Brain microvascular endothelial cell (primary cell): ENCODE data around the gene UROS.

Source experiments
- DNase-seq: peaks from one replicate; pipeline ENCODE4 v3.0.0-alpha.2; 2020
- H3K27ac ChIP-seq: fragments of 250-450 bp; sonication (Bioruptor Pico); 2 replicates; pipeline ENCODE4 v1.5.1; 2020; ENCODE audit warnings: mild to moderate bottlenecking, moderate library complexity
- H3K27me3 ChIP-seq: fragments of 250-450 bp; sonication (Bioruptor Pico); replicated peaks from 2 replicates; pipeline ENCODE4 v1.5.1; 2020; ENCODE audit warnings: mild to moderate bottlenecking
- H3K36me3 ChIP-seq: fragments of 250-450 bp; sonication (Bioruptor Pico); replicated peaks from 2 replicates; pipeline ENCODE4 v1.5.1; 2020; ENCODE audit warnings: mild to moderate bottlenecking
- H3K4me3 ChIP-seq: 2 replicates; pipeline ENCODE4 v1.5.1; 2011; ENCODE audit warnings: low read depth, mild to moderate bottlenecking, control low read depth, low read length, moderate library complexity
- in situ Hi-C: cut with HindIII; loops from 2 replicates; pipeline ENCODE4 v1.10.0; 2017; ENCODE audit warnings: low sequenced_read_pairs, low pct_ligation_motif_present
- TF ChIP-seq, protein P1 (sequence below): IDR thresholded peaks from 2 replicates; pipeline ENCODE4 v1.5.1; 2011; ENCODE audit warnings: low read depth, mild to moderate bottlenecking, moderate library complexity, low read length, control low read depth, inconsistent platforms; ENCODE audit errors: missing control alignments

Gene UROS

DNA sequence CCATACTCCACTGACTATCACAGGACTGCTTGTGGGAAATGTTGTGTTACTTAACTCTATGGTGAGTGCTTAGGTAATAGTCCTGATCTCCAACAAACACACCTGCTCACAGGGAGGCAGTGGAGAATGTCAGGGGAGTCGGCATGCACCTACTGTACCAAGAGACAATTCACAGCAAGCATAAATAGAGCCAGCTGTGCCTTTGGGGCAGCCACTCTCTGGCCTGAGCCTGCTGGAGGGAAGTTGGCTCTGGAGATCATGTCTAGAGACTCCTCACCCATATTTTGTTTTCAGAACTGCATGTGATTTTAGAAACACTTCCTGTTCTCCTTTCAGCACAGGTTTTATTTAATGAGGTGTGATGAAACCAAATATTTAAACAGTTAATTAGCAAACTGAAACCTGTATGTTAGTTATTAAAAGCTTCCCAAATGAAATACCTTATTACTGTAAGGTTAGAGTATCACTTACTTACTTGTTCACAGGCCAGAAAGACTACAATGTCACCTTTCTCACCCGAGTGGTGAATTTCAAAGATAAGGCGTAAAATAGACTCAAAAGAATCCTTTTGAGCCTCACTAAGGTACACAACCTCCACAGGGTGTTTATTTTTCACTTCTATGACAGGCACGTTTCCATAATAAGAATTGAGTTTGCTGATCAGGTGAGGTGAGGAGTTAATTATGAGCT, 36.2 kb upstream of the UROS start:
- no peak overlapping the region for H3K27ac ChIP-seq
- DNase-seq, result no peak
- TF ChIP-seq, protein P1, sequence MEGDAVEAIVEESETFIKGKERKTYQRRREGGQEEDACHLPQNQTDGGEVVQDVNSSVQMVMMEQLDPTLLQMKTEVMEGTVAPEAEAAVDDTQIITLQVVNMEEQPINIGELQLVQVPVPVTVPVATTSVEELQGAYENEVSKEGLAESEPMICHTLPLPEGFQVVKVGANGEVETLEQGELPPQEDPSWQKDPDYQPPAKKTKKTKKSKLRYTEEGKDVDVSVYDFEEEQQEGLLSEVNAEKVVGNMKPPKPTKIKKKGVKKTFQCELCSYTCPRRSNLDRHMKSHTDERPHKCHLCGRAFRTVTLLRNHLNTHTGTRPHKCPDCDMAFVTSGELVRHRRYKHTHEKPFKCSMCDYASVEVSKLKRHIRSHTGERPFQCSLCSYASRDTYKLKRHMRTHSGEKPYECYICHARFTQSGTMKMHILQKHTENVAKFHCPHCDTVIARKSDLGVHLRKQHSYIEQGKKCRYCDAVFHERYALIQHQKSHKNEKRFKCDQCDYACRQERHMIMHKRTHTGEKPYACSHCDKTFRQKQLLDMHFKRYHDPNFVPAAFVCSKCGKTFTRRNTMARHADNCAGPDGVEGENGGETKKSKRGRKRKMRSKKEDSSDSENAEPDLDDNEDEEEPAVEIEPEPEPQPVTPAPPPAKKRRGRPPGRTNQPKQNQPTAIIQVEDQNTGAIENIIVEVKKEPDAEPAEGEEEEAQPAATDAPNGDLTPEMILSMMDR, result no peak
- no peak overlapping the region for H3K4me3 ChIP-seq
- in situ Hi-C loops, result no loop called here
- H3K36me3 ChIP-seq, result peaks cover 7% of the 10 kb centered on the region
- no peaks in the 10 kb centered on the region for H3K27me3 ChIP-seq

DNA sequence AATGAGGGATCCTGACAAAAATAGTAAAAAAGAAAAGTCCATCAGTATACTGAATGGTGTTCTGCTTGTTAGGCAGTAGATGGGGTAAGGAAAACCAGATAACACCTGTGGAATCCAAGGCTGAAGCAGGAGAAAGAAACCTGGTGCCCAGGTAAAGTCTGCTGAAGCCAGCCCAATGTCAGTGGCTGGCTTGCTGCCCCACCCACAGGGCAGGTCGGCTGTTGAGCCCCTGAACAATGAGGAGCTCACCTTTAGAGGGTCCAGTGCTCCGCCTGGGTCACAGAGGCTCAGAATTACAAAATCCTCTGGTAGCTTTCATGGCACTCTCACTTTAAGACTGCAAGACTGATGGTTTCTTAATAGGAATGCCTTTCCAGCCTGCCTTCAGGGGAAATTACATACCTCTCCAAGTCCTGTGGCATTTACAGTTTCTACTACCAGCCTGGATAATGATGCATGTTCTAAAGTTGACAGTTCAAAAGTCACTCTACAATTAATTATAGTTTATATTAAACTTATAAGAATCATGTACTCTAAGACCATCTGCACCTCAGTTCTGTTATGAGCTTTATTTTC, 34.2 kb upstream of the UROS start:
- TF ChIP-seq, protein P1, result no peak
- H3K36me3 ChIP-seq, result peaks cover 12% of the 10 kb centered on the region
- H3K27me3 ChIP-seq, result no peaks in the 10 kb centered on the region
- no peak for DNase-seq
- no peak overlapping the region for H3K4me3 ChIP-seq
- in situ Hi-C loops, result no loop called here
- H3K27ac ChIP-seq, result no peak overlapping the region

DNA sequence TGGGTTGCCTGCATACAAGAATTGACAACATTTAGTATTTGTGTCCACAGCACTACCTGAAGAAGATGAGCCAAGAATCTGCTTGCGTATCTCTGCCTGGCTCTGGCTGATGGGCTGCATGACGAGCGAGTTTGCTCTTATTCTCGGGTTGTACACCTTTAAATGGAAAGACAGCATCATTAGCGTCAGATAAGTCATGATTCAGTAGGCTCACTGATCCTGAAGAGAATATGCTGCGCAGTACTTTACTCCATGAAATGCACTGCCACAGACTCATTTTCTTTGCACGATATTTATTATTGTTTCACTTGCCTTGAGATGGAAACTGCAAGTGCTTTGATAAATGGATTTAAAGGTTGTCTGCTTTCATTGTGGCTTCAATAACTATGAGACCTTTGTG, 29.4 kb upstream of the UROS start:
- no peak for DNase-seq
- TF ChIP-seq, protein P1, result no peak
- H3K27me3 ChIP-seq, result no peaks in the 10 kb centered on the region
- H3K36me3 ChIP-seq, result peaks cover 16% of the 10 kb centered on the region
- no peak overlapping the region for H3K4me3 ChIP-seq
- no peak overlapping the region for H3K27ac ChIP-seq
- in situ Hi-C loops, result no loop called here

DNA sequence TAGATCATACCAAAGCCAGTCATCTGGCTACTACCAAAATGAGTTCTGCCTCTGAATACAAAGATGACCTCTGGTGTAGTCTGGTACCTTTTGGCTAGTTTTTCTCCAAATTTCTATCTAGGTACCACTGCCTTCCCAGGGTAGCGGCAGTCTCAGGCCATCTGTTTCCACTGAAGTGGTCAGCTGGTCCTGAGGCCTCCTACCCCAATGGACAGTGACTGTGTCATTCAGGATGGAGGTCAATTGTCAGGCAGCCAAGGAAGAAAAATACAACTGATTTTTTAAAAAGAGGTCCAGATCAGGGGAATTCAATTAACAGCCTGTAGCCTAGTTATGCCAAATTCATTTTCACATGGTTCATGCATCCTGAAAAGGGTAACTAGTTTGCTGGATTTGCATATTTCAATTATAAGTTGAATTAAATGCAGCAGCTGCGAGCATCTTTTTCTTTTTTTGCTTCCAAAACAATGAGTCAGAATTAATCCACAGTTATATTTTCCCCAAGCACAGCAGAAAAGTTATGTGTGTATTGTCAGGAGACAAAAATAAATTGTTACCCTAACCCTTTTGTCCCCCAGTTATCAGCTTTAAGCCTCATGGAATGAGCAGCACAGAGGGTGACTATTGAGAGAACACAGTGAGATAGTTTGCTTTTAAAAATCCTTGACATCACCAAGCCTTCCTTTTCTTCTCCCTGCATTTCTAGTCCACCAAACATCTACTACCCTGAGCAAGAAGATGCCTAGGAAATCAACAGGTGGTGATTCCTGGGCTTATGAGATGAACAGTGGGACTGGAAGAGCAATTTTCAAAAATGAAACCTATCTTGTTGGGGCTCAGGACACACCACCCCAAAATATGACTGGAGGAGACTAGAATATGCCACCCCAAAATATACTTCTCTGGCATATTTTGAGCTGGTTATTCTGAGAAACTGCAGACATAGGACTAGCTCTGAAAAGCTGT, 28.0 kb upstream of the UROS start:
- no peaks in the 10 kb centered on the region for H3K27me3 ChIP-seq
- H3K4me3 ChIP-seq, result no peak overlapping the region
- no peak overlapping the region for H3K27ac ChIP-seq
- no peak for DNase-seq
- in situ Hi-C loops, result no loop called here
- H3K36me3 ChIP-seq, result peaks cover 16% of the 10 kb centered on the region
- TF ChIP-seq, protein P1, result no peak

DNA sequence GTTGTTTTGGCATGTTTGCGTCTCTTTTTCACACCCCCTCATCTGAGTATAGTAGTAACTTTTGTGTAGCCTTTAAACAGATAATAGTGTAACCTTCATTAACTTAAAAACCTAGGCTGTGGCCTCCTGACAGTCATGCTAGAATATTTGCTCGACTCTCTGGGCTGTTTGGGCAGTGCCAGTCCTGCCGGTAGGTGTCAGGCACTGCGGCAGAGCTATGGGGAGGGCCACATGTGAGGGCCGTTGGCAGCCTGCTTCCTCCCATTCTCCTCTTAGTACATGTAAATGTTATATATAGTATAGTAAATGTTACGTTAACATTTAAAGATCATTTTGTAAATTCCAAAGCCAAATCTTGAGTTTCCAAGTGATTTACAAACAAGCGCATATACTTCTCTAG, 26.4 kb upstream of the UROS start:
- Histone ChIP-seq H3K36me3 (peaks cover 18% of the 10 kb centered on the region), H3K4me3 (no peak overlapping the region), H3K27ac (no peak overlapping the region), H3K27me3 (no peaks in the 10 kb centered on the region)
- DNase-seq, result no peak
- in situ Hi-C loops, result no loop called here
- TF ChIP-seq, protein P1, result no peak
